GM12892 (cell line): ENCODE results near the gene CDCP2.

Source experiments
- POLR2A ChIP-seq: IDR thresholded peaks from 2 replicates; pipeline ENCODE4 v1.6.1; 2011; ENCODE audit warnings: low read depth, low read length, control low read depth
- POLR2AphosphoS5 ChIP-seq: IDR thresholded peaks from 2 replicates; pipeline ENCODE4 v1.6.1; 2011; ENCODE audit warnings: low read depth, low read length, control low read depth
- TAF1 ChIP-seq: IDR thresholded peaks from 2 replicates; pipeline ENCODE4 v1.6.1; 2011; ENCODE audit warnings: low read depth, mild to moderate bottlenecking, control low read depth, low read length, borderline replicate concordance

DNA sequence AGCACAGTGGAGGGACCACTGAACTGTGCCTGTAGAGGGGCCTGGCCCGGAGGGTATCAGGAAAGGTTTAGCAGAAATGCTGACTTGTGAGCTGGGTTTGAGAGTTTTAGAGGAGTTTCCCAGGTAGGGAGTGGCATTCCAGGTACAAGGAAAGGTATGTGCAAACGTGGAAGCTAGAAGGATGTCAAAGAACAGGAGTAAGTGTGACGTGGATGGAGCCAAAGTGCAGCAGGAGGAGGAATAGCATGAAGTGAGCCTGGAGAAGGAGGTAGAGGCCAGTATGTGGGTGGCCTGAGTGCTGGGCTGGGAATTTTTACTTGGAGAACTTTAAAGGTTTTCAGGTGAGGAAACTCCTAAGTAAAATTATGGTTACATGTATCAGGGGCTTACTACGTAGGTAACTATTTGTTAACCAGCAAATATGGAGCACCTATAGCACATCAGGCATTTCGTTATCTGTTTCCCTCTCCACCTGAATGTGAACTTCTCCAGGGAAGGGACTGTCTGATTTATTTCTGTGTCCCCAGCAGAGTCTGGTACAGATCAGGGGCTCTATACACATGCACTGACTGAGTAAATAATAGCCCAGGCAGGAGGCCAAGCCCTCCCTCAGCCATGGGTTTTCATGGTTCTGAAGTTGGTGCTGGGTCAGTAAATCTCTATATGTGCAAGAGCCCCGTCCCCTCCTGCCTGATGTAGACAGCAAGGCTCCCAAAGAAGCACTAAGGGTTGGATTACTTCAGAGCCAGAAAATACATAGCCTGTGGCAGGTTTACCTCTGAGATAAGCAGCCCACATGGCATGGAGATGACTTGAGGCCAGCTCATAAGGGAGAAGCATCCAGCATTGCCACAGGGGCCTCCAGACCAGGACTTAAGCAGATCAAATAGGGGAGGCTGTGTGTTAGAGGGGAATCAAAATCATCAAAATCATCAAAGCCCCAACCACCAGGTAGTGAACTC, 43.4 kb downstream of the CDCP2 start:
- no peak for TF ChIP-seq POLR2A
- no peak for TF ChIP-seq TAF1
- no peak for TF ChIP-seq POLR2AphosphoS5
